HG03571 (cell line): Measurements from ENCODE around the gene FAM174A.

Experiments used
- ATAC-seq: cut with Tn5 transposase; IDR thresholded peaks from one replicate; pipeline ENCODE4 v1.9.1; 2021; ENCODE audit not compliant: unreplicated experiment

The FAM174A gene

DNA sequence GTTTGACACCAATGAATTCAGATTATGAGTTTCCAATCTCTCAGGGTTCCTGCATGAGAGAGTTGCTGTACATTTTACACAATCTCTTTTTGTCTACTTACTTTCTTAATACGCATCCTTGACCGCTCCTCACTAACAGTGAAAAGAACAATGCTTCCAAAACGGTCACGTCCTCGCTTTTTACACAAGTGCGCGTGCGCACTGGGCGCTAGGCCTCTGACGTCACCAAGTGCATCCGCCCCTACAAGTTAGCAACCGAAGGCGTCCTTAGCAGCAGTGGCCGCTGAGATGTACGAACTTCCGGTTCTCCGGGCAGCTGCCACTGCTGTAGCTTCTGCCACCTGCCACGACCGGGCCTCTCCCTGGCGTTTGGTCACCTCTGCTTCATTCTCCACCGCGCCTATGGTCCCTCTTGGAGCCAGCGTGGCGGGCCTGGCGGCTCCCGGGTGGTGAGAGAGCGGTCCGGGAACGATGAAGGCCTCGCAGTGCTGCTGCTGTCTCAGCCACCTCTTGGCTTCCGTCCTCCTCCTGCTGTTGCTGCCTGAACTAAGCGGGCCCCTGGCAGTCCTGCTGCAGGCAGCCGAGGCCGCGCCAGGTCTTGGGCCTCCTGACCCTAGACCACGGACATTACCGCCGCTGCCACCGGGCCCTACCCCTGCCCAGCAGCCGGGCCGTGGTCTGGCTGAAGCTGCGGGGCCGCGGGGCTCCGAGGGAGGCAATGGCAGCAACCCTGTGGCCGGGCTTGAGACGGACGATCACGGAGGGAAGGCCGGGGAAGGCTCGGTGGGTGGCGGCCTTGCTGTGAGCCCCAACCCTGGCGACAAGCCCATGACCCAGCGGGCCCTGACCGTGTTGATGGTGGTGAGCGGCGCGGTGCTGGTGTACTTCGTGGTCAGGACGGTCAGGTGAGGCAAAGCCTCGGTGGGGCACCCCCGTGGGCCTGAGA, at the start of gene FAM174A:
FAM174A (plus strand) TSS at position 315 of the 946 bp plus-strand sequence; CDS start at position 472, 157 bp downstream.
- peak; percentile 99 for ATAC-seq

DNA sequence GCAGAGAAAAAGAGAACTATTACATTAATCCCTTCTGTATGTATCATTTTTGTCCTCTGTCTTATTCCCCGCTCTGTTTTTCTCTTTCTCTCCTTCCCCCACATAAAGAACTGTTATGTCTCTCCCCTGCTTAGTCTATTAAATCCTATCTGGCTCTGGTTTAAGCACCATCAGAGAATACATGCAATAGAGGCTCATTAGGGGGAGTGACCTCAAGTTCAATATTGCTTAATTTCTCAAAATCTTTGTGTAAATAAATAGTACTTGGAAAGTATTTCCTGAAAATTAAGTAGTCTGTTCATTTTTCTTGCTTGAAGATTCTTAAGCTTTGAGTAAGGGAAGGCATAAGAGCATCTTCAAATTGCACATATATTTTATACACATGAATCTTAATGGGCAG, 41.2 kb upstream of the FAM174A start:
- no peak for ATAC-seq

DNA sequence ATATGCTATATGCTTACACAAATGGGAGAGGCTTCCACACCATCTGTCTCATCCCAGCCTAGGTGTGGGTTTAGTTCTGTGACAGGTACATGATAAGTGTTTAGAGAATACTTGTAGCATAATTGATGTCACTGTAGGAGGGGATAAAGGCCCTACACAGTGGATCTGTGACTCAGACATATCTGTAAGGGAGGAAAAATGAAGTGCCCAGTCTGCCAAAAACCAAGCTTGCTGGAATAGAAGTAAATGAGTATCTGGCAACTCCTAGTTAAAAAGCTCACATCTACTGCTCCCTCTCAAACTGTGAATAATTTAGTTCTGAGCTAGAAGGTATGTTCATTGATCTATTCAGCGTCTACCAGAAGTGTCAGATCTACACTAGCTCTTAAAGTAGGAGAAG, 38.9 kb upstream of the FAM174A start:
- ATAC-seq: no peak

DNA sequence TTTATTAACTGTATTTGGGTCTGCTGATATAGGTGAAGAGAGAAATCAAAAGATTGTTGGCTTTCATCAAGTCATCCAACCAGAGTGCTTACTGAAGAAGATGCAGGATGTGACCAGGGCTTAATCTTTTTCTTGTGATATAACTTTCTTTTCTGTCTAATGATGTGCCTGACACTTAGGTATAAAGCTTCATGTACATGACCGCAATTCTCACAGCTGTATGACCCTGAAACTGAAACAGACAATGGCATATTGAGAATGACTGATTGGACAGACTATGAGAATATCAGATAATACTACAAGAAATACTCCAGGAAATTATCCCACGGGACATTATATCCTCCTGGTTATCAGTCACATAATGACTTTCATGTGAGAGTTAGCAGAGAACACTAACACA, 32.5 kb upstream of the FAM174A start:
- ATAC-seq: no peak

DNA sequence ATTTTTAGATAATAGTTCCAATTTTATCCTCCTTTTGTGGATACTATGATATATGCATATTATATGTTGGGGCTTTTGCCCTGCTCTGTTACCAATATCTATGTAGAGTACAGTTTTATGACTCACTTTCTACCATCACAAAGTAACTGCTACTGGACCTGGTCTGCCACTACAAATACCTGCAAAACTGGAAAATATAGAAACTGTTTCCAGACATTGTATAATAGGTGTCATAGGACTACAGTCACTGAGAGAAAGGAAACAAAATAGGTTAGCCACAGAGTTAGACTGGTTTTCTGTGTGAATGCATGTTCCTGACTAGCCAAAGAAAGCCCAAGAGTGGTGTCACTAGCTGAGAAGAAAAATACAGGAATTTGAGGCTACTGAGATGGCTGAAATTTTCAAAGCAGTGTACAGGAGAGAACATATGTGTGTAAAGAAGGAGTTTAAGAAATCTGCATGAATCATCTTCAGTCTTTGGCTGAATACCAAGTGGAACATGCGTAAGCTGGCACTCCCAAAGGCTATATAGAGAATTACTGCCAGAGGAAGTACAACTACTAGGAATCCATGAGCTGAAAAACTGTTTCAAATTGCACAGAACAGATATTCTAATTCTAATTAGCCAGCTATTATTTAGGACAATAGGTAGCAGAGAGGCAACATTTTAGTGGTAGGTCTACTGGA, 29.0 kb upstream of the FAM174A start:
- ATAC-seq: no peak

DNA sequence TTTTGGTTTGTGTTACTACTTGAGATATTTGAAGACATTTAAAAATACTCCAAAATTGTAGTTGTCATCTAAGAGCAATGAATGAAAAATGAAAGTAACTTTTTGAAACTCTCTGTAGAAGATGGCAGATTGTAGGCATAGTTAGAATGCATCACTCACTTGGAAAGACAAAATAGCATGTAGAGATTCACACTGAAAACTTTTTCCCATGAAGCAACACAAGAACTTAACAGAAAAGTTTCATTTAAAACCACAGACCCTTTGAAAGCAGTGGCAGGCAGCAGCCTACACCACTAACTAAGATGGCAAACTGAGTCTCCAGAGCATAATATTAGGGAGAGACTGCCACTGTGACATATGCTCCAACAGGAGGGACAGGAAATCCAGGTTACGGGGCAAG, 18.9 kb upstream of the FAM174A start:
- peak; percentile 48 for ATAC-seq

DNA sequence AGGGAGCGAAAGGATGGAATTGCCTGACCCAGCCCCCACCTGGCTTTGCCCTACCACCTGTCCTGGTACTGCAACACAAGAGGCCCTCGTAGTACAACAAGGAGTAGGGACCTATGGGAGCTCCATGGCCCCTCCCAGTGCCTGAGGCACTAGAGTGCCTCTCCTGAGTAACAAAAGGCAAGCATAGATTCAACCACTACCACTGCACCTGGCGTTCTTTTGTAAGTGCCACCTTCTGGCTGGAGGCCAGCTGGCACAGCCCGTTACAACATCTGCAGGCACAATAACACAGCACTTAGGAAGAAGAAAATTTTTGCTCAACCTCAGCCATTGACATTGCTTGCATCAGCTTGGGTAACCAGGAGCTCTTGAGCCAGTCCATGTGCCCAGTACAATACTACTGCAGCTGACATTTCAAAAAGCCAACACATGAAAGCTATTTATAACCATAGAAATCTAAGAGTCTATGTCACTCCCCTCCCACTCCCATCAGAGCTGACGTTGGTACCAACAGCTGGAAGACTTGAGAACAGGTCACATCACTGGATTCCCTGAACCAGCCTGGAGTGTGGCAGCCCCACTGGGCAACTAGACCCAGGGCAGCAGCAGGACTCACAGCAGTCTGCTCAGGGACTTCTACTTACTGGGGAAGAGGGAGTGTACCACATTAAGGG, 17.7 kb upstream of the FAM174A start:
- ATAC-seq: no peak

DNA sequence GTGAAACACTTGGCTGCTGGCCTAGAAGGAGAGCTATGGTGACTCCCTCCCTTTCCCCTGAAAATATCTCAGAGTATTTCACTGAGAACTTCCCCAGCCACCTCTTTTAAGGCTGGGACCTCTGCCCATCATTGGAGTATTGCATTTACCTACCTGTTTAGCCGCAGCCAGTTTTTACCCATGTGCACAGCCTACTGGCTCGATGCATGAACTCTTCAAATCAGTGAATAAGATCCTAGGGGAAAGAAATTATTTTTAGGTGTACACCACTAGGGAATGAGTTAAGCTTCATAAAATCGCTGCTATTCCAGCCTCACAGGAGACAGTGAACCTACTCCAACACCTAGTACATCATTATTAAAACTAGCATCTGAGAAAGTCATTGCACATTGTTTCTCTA, 16.8 kb upstream of the FAM174A start:
- ATAC-seq: no peak

DNA sequence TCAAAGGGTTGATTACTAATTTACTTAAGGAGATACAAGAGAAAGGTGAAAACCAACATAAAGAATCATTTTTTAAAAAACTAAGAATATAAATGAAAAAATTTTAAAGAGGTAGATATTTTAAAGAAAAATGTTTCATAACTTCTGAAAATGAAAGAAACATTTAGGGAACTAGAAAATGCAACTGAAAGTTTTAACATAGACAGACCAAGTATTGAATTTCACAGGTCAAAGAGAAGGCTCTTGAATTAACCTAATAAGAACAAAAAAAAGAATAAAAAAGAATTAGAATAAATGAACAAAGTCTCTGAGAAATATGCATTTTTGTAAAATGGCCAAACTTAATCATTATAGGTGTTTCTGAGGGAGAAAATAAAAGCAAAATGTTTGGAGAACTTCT, 16.1 kb upstream of the FAM174A start:
- ATAC-seq: peak; percentile 60

DNA sequence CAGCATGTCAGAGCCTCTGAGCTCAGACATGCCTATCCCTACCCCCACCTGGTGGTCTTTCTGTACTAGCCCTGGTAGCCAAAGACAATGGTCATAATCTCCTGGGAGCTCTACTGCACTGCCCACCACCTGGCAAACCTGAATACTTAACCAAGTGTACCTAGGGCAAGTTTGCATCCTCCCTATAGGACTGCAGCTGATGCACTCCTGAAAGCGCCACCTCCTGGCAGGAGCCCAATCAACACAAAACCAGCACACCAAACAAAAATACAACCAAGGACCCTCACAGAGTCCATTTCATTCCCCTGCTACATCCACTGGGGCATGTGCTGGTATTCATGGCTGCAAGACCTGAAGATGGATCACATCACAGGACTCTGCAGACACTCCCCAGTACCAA, 14.8 kb upstream of the FAM174A start:
- no peak for ATAC-seq

DNA sequence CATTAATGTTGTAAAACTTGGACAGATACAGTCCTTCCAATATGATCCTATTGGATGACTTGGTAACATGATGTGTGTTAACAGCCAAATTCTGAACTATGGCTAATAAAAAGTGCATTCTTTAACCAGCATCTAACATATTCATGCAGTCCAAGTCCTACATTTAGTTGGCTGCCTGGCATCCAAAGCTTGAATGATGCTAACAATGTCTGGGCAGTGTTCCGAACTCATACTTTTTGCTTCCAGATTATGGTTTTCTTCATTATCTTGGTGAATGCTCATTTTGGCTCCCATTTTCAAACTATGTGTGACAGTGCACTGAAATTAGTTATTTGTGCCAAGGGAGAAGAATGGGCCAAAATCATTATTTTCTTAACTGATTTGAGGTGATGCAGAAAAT, 2.8 kb downstream of the FAM174A start:
- ATAC-seq: no peak

DNA sequence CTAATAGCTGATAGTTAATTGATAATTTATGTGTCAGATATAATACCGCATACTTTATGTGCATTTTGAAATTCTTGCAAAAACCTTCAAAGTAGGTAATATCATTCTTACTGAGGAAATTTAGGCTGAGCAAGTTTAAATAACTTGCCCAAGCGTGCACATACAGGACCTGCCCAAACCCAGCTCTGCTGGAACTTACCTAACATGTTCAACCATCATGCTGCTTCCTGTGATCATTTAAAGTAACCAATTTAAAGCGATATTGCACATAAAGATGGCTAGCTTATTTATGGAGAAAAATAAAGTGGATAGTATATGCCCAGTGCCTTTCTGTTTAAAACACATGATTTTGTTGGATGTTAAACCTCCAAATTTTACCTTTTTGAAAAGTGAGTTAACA, 4.3 kb downstream of the FAM174A start:
- no peak for ATAC-seq

DNA sequence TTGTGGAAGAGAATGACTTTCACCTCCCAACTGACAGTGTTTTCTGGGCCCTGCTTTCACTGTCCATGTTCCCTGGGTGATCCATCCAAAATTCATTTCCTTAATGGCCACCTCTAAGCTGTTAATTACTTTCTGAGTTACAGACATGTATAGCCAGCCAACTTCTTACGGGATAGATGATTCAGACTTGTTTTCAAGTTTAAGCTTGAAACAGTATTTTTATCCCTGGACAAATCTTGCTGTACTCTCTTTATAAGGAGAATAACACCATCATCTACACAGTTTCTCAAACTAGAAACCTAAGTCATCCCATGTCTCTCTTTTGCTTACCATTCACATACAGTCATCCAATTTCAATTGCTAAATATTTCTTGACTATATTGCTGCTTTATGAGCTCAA, 6.9 kb downstream of the FAM174A start:
- ATAC-seq: no peak

DNA sequence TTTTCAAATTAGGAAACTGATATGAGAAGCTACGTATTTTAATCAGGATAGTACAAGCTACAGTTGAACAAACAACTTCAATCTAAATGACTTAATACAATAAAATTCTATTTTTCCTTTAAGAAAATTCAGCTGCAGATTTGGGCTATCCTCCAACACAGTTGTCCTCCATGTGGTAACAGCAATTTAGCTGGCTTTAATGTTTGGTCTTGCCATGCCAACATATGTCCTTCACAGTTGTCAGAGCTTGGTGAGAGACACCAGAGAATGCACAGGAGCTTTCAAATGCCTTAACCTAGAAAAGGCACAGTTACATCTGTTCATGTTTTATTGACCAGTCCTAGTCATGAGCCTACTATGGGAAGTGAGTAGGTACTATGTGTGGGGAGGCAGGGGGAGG, 10.8 kb downstream of the FAM174A start:
- ATAC-seq: no peak

DNA sequence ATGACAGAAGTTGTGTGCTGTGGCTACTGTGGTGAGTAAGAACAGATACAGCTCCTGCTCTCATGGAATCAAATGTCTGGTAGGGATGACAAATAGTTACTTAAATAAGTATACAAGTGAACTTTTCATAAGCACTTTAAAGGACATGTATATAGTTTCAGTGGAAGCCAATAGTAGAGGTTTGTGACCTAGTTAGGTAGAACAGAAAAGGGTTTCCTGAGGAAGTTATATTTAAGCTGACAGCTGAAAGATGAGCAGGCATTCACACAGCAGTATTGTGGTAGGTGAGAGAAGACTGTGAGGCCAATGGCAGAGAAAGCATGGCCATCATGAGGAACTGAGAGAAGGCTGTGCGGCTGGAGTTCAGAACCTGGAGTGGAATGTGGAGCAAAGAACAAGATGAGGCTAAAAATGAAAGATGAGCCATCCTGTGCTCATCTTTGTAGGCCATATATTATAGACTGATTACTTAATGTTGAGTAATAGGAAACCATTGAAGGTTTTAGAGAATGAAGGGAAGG, 15.4 kb downstream of the FAM174A start:
- peak; percentile 93 for ATAC-seq

DNA sequence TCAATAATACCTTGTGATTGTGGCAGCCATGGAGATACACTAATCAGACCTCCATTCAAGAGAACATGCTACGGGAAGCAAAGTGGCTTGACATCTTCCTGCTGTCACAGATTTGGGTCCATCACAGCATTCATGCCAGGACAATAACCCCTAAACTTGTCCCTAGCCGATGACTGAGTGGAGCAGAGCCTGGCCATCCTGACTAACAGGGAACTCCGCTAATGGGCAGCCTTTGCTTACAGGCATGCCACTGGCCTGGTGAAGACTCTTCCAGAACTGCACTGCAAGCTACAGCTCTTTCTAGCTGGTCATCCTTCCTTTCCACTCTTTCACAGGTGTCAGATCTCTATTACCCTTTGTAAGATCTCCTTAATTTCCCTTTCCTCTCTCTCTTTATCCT, 16.0 kb downstream of the FAM174A start:
- no peak for ATAC-seq

DNA sequence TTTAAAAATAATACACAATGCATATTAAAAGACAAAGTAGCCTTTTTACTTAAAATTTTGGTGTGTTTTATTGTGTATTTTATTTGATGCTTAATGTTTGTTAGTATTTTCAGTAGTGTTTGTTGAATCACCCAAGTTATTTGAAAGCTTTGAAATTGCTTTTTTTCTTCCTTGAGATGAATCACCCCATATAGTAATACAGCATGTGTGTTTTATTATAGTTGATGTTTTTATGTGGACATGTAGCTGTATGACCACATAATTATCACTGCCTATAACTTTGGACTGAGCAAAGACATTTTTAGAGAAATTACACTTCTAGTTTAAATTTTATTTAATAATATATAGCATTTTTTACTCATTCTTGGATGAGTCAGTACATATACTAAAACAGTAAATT, 18.0 kb downstream of the FAM174A start:
- no peak for ATAC-seq

DNA sequence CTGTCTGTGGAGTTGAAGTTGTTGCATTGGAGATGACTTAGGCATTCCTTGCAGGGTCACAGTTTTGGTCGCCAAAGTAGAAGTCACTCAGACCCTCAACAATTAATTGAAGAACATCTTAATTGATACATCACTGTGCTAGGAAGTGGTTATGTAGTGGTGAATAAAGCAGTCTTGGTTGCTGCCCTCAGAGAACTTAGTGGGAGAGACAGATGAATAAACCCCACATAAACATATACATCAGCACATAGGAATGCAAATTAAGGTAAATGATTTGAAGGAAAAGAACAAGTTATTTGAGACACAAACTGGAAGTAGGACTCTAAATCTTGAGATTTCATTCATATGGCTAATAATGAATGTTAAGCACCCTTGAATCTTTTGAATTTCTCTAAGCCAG, 25.7 kb downstream of the FAM174A start:
- no peak for ATAC-seq

DNA sequence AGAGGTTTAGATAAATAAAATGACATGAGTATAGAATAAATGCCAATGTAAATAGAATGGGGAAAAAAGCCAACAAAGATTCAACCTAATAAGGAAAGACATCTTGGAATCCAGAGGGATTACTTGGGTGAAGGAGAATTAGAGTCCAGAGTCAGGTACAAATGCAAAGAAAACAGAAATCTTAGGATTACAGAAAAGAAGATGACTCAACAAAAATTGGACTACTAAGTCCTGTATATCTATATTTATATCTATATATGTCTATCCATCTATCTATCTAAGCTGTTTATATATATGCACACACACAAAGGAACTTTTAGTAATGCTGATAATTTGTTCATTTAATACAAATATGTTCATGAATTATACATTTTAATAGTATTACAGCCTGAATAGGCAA, 27.6 kb downstream of the FAM174A start:
- ATAC-seq: no peak

DNA sequence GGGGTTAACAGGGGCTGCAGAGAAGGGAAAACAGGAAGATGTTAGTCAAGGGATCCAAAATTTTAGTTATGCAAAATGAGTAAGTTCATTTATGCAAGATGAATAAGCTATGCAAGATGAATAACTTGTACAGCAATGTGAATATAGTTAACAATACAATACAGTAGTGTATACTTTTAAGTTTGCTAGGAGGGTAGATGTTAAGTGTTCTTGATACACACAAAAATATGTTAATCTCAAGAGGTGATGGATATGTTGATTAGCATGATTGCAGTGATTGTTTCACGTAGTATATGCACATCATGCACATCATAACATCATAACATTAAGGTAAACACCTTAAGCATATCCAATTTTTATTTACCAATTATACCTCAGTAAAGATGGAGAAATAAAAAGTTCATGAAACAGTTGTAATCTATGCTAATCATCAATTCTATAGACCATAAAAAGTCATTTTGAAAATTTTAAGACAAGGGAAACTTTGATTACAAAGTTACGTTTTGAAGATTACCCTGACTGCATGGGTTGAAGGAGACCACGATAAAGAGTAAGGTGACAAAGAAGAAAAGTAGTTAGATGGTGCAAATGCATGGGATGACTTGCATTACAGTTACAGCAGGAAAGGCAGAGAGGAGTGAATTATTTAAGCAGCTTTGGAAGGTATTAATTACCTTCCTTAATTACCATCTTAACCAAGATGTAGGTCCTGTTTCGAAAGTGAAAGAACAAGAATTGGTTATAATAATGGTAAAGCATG, 31.4 kb downstream of the FAM174A start:
- ATAC-seq: no peak

DNA sequence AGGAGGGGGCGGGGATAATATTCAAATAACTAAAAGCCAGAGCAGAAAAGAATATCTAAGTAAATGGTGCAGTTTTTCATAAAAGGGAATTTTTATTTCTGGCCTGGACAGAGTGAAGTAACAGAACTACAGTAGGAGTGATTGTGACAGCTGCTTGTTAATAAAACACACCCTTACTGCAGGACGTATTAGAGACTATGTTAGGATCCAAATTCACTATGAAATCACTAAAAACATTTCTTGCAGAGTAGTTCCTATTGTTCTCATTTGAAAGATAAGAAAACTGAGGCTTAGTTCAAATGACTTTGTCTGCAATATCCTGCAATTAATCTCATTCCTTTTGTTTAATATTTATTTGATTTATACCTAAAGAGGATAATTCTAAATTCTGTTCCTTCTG, 39.5 kb downstream of the FAM174A start:
- ATAC-seq: no peak
